IMR-90 (cell line): ENCODE results near the gene SLC46A1. TPM values are rescaled to one million over a fixed set of nuclear protein-coding genes. Genes with fewer than 3 reads are reported as not detected.

Experiments used
- ATAC-seq: fragments of 200-7000 bp; cut with Tn5 transposase; 2 replicates; pipeline ENCODE4 v1.9.1; 2020; ENCODE audit warnings: low read depth, mild to moderate bottlenecking, moderate library complexity
- BruUV-seq: library from RNA; stranded (reverse); fragments of 400-500 nt; replicated peaks from 2 replicates; lab custom pipeline; 2021; lab: Mats Ljungman, UMichigan
- CTCF ChIA-PET: fragments of 300-600 bp; formaldehyde crosslinking; extraction: SDS; loops from one replicate; lab custom pipeline; 2021; ENCODE audit warnings: antibody characterized with exemption; lab: Yijun Ruan, JAX
- POLR2A ChIA-PET: fragments of 300-600 bp; sonication (Branson Sonifier 250); formaldehyde crosslinking; loops from one replicate; lab custom pipeline; 2022; ENCODE audit warnings: antibody characterized with exemption; ENCODE audit not compliant: unreplicated experiment; lab: Charles Lee
- DNase-seq: peaks from one replicate; pipeline ENCODE4 v3.0.0; 2013
- H2AFZ ChIP-seq: replicated peaks from 2 replicates; pipeline ENCODE3; 2013; ENCODE audit warnings: low read length, mild to moderate bottlenecking; ENCODE audit not compliant: poor library complexity
- H2AK5ac ChIP-seq: 2 replicates; pipeline ENCODE4 v1.6.1; 2013; ENCODE audit warnings: low read depth, low read length, inconsistent platforms
- H2AK9ac ChIP-seq: replicated peaks from 2 replicates; pipeline ENCODE3; 2013; ENCODE audit warnings: mild to moderate bottlenecking, low read depth, low read length, moderate library complexity; ENCODE audit not compliant: poor library complexity
- H2BK120ac ChIP-seq: 2 replicates; pipeline ENCODE4 v1.6.1; 2013; ENCODE audit warnings: low read depth, low read length, inconsistent platforms
- H2BK15ac ChIP-seq: 3 replicates; pipeline ENCODE4 v1.6.1; 2013; ENCODE audit warnings: low read depth, low read length, inconsistent platforms
- H2BK20ac ChIP-seq: 2 replicates; pipeline ENCODE4 v1.6.1; 2013; ENCODE audit warnings: low read depth, mild to moderate bottlenecking, inconsistent platforms, low read length, moderate library complexity
- H2BK5ac ChIP-seq: 2 replicates; pipeline ENCODE4 v1.6.1; 2013; ENCODE audit warnings: mild to moderate bottlenecking, low read depth, low read length, inconsistent platforms; ENCODE audit not compliant: poor library complexity, severe bottlenecking
- H3K14ac ChIP-seq: replicated peaks from 2 replicates; pipeline ENCODE4 v1.6.1; 2013; ENCODE audit warnings: low read depth, low read length, inconsistent platforms
- H3K18ac ChIP-seq: 2 replicates; pipeline ENCODE4 v1.6.1; 2013; ENCODE audit warnings: low read depth, low read length, control low read depth
- H3K23ac ChIP-seq: 2 replicates; pipeline ENCODE4 v1.6.1; 2013; ENCODE audit warnings: low read depth, low read length, inconsistent platforms
- H3K27ac ChIP-seq: 2 replicates; pipeline ENCODE4 v1.5.1; 2013; ENCODE audit warnings: mild to moderate bottlenecking, control low read depth, low read length; ENCODE audit not compliant: insufficient read depth
- H3K27me3 ChIP-seq: 2 replicates; pipeline ENCODE4 v1.6.1; 2013; ENCODE audit warnings: low read length; ENCODE audit not compliant: control insufficient read depth, insufficient read depth
- H3K36me3 ChIP-seq: 2 replicates; pipeline ENCODE4 v1.6.1; 2013; ENCODE audit warnings: low read length, mixed read lengths; ENCODE audit not compliant: control insufficient read depth, insufficient read depth
- H3K4ac ChIP-seq: 2 replicates; pipeline ENCODE4 v1.6.1; 2013; ENCODE audit warnings: low read depth, low read length, inconsistent platforms
- H3K4me1 ChIP-seq: 2 replicates; pipeline ENCODE4 v1.6.1; 2013; ENCODE audit warnings: low read length, mixed read lengths; ENCODE audit not compliant: control insufficient read depth, insufficient read depth
- H3K4me2 ChIP-seq: 2 replicates; pipeline ENCODE4 v1.6.1; 2013; ENCODE audit warnings: low read depth, mild to moderate bottlenecking, control low read depth, low read length, moderate library complexity
- H3K4me3 ChIP-seq: 2 replicates; pipeline ENCODE4 v1.5.1; 2013; ENCODE audit warnings: low read depth, mild to moderate bottlenecking, control low read depth, low read length, moderate library complexity; ENCODE audit not compliant: insufficient read depth
- H3K56ac ChIP-seq: 2 replicates; pipeline ENCODE4 v1.6.1; 2013; ENCODE audit warnings: low read length, inconsistent platforms; ENCODE audit not compliant: insufficient read depth; ENCODE audit errors: extremely low read depth
- H3K79me1 ChIP-seq, 2 experiments: 2 replicates each; pipeline ENCODE4 v1.6.1; 2013; ENCODE audit warnings: low read length in 2 of 2, inconsistent platforms in 1 of 2, low read depth in 1 of 2
- H3K9ac ChIP-seq: 2 replicates; pipeline ENCODE4 v1.6.1; 2013; ENCODE audit warnings: low read depth, low read length, control low read depth
- H3K9me1 ChIP-seq: 2 replicates; pipeline ENCODE4 v1.6.1; 2013; ENCODE audit warnings: low read length, inconsistent platforms; ENCODE audit not compliant: insufficient read depth
- H3K9me3 ChIP-seq: 2 replicates; pipeline ENCODE4 v1.6.1; 2013; ENCODE audit warnings: low read length; ENCODE audit not compliant: control insufficient read depth, insufficient read depth
- H4K20me1 ChIP-seq: 2 replicates; pipeline ENCODE4 v1.6.1; 2013; ENCODE audit warnings: low read length, inconsistent platforms; ENCODE audit not compliant: insufficient read depth
- H4K5ac ChIP-seq: 2 replicates; pipeline ENCODE4 v1.6.1; 2013; ENCODE audit warnings: mild to moderate bottlenecking, low read depth, low read length, control low read depth
- H4K8ac ChIP-seq, 2 experiments: 2 replicates each; pipeline ENCODE4 v1.6.1; 2013; ENCODE audit warnings: low read depth in 2 of 2, low read length in 2 of 2, control low read depth in 1 of 2, inconsistent platforms in 1 of 2
- H4K91ac ChIP-seq: 2 replicates; pipeline ENCODE4 v1.6.1; 2013; ENCODE audit warnings: low read depth, low read length, inconsistent platforms; ENCODE audit not compliant: insufficient read depth
- BHLHE40 ChIP-seq: fragments of 150-350 bp; IDR thresholded peaks from 2 replicates; pipeline ENCODE4 v1.6.1; 2016; ENCODE audit warnings: mild to moderate bottlenecking, low read depth, low read length
- CEBPB ChIP-seq: IDR thresholded peaks from 2 replicates; pipeline ENCODE4 v1.6.1; 2012; ENCODE audit warnings: low read depth, low read length, improper control_type of control experiment
- CHD1 ChIP-seq: IDR thresholded peaks from 2 replicates; pipeline ENCODE4 v1.6.1; 2012; ENCODE audit warnings: low read depth, low read length, improper control_type of control experiment
- CTCF ChIP-seq: conservative IDR thresholded peaks from 2 replicates; pipeline ENCODE4 v1.5.1; 2012; ENCODE audit warnings: mild to moderate bottlenecking, low read depth, low read length, improper control_type of control experiment
- ELK1 ChIP-seq: fragments of 150-350 bp; IDR thresholded peaks from 2 replicates; pipeline ENCODE4 v1.6.1; 2016; ENCODE audit warnings: low read depth, mild to moderate bottlenecking, low read length, moderate library complexity, borderline replicate concordance
- FOS ChIP-seq: fragments of 150-350 bp; IDR thresholded peaks from 2 replicates; pipeline ENCODE4 v1.6.1; 2016; ENCODE audit warnings: low read depth, low read length
- MAFK ChIP-seq: IDR thresholded peaks from 2 replicates; pipeline ENCODE4 v1.6.1; 2012; ENCODE audit warnings: low read depth, low read length, improper control_type of control experiment
- MAZ ChIP-seq: IDR thresholded peaks from 2 replicates; pipeline ENCODE4 v1.6.1; 2012; ENCODE audit warnings: low read depth, mild to moderate bottlenecking, low read length, improper control_type of control experiment, moderate library complexity, borderline replicate concordance
- MXI1 ChIP-seq: IDR thresholded peaks from 2 replicates; pipeline ENCODE4 v1.6.1; 2012; ENCODE audit warnings: low read depth, mild to moderate bottlenecking, low read length, moderate library complexity, borderline replicate concordance
- NFE2L2 ChIP-seq: fragments of 150-350 bp; IDR thresholded peaks from 2 replicates; pipeline ENCODE4 v1.6.1; 2016; ENCODE audit warnings: low read depth, mild to moderate bottlenecking, low read length
- POLR2A ChIP-seq: IDR thresholded peaks from 2 replicates; pipeline ENCODE4 v1.6.1; 2012; ENCODE audit warnings: mild to moderate bottlenecking, low read depth, low read length
- RAD21 ChIP-seq: IDR thresholded peaks from 2 replicates; pipeline ENCODE4 v1.6.1; 2012; ENCODE audit warnings: low read length, improper control_type of control experiment
- RCOR1 ChIP-seq: IDR thresholded peaks from 2 replicates; pipeline ENCODE4 v1.6.1; 2012; ENCODE audit warnings: mild to moderate bottlenecking, low read length, improper control_type of control experiment; ENCODE audit not compliant: insufficient replicate concordance
- RFX5 ChIP-seq: IDR thresholded peaks from 2 replicates; pipeline ENCODE4 v1.8.0; 2012; ENCODE audit warnings: low read depth, mild to moderate bottlenecking, low read length, moderate library complexity
- SMC3 ChIP-seq: fragments of 150-350 bp; IDR thresholded peaks from 2 replicates; pipeline ENCODE4 v1.6.1; 2016; ENCODE audit warnings: low read depth, mild to moderate bottlenecking, antibody characterized with exemption, low read length, moderate library complexity
- USF2 ChIP-seq: fragments of 150-350 bp; IDR thresholded peaks from 2 replicates; pipeline ENCODE4 v1.6.1; 2017; ENCODE audit warnings: mild to moderate bottlenecking, antibody characterized with exemption, low read length, low read depth
- WGBS, 2 experiments: methylation state at CpG; one replicate each; pipeline versions ENCODE4 v1.1.5 to v1.1.7; 2013; ENCODE audit warnings: missing lambda C conversion rate in 2 of 2; ENCODE audit not compliant: insufficient read length in 1 of 2; ENCODE audit errors: extremely low coverage in 2 of 2; 5-methylcytosine and 5-hydroxymethylcytosine counted together
- dilution Hi-C: fragments of 300-500 bp; cut with HindIII; formaldehyde crosslinking; loops from one replicate; pipeline ENCODE4 v1.14.3; 2018; ENCODE audit warnings: low sequenced_read_pairs; ENCODE audit not compliant: unreplicated experiment
- in situ Hi-C: fragments of 300-500 bp; cut with MboI; formaldehyde crosslinking; loops from 3 replicates; pipeline ENCODE4 v1.14.3; 2019; ENCODE audit warnings: low sequenced_read_pairs, inconsistent platforms, mixed read lengths
- intact Hi-C: fragments of 100-400 bp; cut with micrococcal nuclease; formaldehyde crosslinking; loops from 2 replicates; pipeline ENCODE4 v1.10.0; 2022
- polyA plus RNA-seq, 3 experiments: library from polyadenylated mRNA; depleted of rRNA; stranded (reverse); fragments of >200 nt; gene quantifications; 2 replicates each; pipeline ENCODE4 v1.2.3, GENCODE V29; 2012; ENCODE audit warnings: low replicate concordance in 1 of 3
- total RNA-seq: library from RNA; depleted of rRNA; stranded (reverse); fragments of >200 nt; gene quantifications from 2 replicates; pipeline ENCODE4 v1.2.3, GENCODE V29; 2012

The SLC46A1 gene
- total and polyA plus RNA-seq, 2 of the 4 experiments (the other 2 are of a cell fraction) = 2.7 to 3.9 TPM

- no CpG with 5 or more reads among the region's 1 CpG for WGBS, 2 experiments
- H2BK120ac ChIP-seq = no peak overlapping the region
- no peak overlapping the region for H3K27ac ChIP-seq
- no peak overlapping the region for H3K9ac ChIP-seq
- no peak overlapping the region for H2AK5ac ChIP-seq
- ChIA-PET CTCF (no interaction called here), POLR2A (no interaction called here)
- H3K18ac ChIP-seq = no peak overlapping the region
- H3K4me1 ChIP-seq = no peaks in the 10 kb centered on the region
- H4K20me1 ChIP-seq = no peaks in the 10 kb centered on the region
- H2BK20ac ChIP-seq = no peak overlapping the region
- H3K79me1 ChIP-seq = no peaks in the 10 kb centered on the region
- no peak overlapping the region for H4K8ac ChIP-seq
- ATAC-seq (no peak), DNase-seq (no peak)
- H2AFZ ChIP-seq = no peak overlapping the region
- no peak overlapping the region for H2BK15ac ChIP-seq
- no peaks in the 10 kb centered on the region for H3K9me3 ChIP-seq
- no peak overlapping the region for H4K5ac ChIP-seq
- BruUV-seq = no TSS peak
- intact Hi-C loops (no loop called here), in situ Hi-C loops (no loop called here), dilution Hi-C loops (no loop called here)
- H4K91ac ChIP-seq = no peak overlapping the region
- H3K23ac ChIP-seq = no peak overlapping the region
- no peak overlapping the region for H3K4me2 ChIP-seq
- H3K4me3 ChIP-seq = no peak overlapping the region
- H3K4ac ChIP-seq = no peak overlapping the region
- no peaks in the 10 kb centered on the region for H3K9me1 ChIP-seq
- H3K14ac ChIP-seq = no peak overlapping the region
- no peak overlapping the region for H2BK5ac ChIP-seq
- no peak overlapping the region for H2AK9ac ChIP-seq
- TF ChIP-seq NFE2L2 = no peak
- TF ChIP-seq MAFK = no peak
- TF ChIP-seq RCOR1 = no peak
- no peak for TF ChIP-seq MXI1
- TF ChIP-seq CHD1 = no peak
- no peak for TF ChIP-seq RAD21
- no peak for TF ChIP-seq CEBPB
- TF ChIP-seq POLR2A = no peak
- no peak for TF ChIP-seq ELK1
- TF ChIP-seq CTCF = no peak
- no peak for TF ChIP-seq RFX5
- no peak for TF ChIP-seq BHLHE40
- no peak for TF ChIP-seq MAZ
- no peak for TF ChIP-seq USF2
- TF ChIP-seq SMC3 = no peak
- TF ChIP-seq FOS = no peak
- peaks cover 11% of the 10 kb centered on the region for H3K27me3 ChIP-seq
- H3K56ac ChIP-seq = no peak overlapping the region
- no peaks in the 10 kb centered on the region for H3K36me3 ChIP-seq
Measured at GRCh38 chr17:28433721-28434120, 27.7 kb upstream of the SLC46A1 start.
